ENCODE results near the gene IGSF3. TPM values are rescaled to one million over a fixed set of nuclear protein-coding genes. Genes with fewer than 3 reads are reported as not detected.

IGSF3 gene
- total RNA-seq, 2 experiments from 2014 or later = 0.08 to 0.22 TPM

GRCh38 chr1:116571215-116571919, 96.2 kb downstream of the IGSF3 start:
- peak in 2 of 14 experiments; percentile 59 for DNase-seq
- Mint-ChIP-seq H3K27me3 (peaks cover 4% of the 10 kb centered on the region), H3K27ac (peak overlapping the region; percentile 73), H3K4me1 (ENCODE audit: low read depth) (peaks cover 38% of the 10 kb centered on the region), H3K4me3 (peak overlapping the region; percentile 96), H3K9me3 (no peaks in the 10 kb centered on the region), H3K36me3 (ENCODE audit: low read depth) (peaks cover 7% of the 10 kb centered on the region)
- ATAC-seq (ENCODE audit: poor library complexity) = no peak
- Histone ChIP-seq H3K4me1 (ENCODE audit: insufficient read depth, low read length) (peaks cover 34% of the 10 kb centered on the region), H3K4me3 (ENCODE audit: low read length) (peak overlapping the region; percentile 96), H3K9me3 (ENCODE audit: control insufficient read depth in 1 of 2, insufficient read depth in 1 of 2, low read length in 2 of 2) (no peaks in the 10 kb centered on the region), H3K36me3 (ENCODE audit: insufficient read depth, low read length) (no peaks in the 10 kb centered on the region), H3K27ac (ENCODE audit: low read depth in 1 of 2, low read length in 2 of 2) (peak overlapping the region; percentile 47 to 72), H3K27me3 (ENCODE audit: control insufficient read depth in 1 of 2, insufficient read depth in 2 of 2, low read length in 2 of 2) (no peaks in the 10 kb centered on the region)
- POLR2A ChIA-PET = interaction anchor here (1.3 to 1.6 kb wide), 2 partner anchors 67 to 166 kb away, joined by 3 to 7 read pairs; no protein-coding TSS in a partner anchor
- intact Hi-C loops (cut with DNase I, micrococcal nuclease) = loop anchor here (2.0 to 10.0 kb wide), 8 partner anchors 64 to 793 kb away; partner anchors contain the start of gene MAN1A2 (in 1 of the 2)
- CTCF ChIA-PET = interaction anchor here (1.0 to 1.9 kb wide), 3 partner anchors 15 to 72 kb away, joined by 3 to 10 read pairs (median 6); no protein-coding TSS in a partner anchor
- no peak for TF ChIP-seq CTCF (IDR thresholded peaks at IDR 0.05)

DNA sequence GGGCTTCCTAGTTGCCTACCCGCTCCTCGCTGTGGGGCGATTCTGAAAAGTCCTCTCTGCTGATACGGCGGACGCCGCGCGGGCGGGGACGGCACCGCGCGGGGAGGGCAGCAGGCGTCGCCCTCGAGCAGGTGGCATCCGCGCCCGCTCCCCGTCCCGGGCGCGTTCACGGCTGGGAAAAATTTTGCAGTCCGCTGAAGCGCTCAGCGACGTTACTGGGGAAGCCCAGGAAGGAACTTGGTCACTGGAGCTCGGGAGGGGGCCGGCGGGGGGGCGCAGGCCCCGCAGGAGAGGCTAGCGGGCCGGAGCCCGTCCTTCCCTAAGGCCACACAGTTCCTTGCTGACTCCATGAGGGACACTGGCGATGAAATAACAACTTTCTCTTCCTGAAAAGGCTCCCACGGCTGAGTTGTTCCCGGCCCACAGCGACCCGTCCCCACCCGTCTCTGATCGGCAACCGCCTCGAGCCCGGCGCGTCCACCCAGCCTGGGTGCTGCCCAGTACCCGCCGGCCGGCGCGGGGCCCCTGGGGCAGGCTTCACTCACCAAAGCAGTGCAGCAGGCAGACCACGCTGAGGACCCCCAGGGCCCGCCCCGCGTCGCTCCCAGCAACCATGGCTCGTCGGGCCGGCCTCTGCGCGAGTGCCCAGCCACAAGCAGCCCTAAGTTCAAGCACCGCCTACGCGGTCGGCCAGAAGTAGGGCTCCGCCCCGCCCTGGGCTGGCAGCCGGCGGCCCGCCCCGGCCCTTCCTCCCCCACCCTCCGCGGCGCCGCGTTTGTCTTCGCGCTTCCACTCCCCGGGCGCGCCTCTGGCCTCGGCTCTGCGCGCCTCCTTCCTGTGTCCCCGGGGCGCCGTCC, 96.9 kb downstream of the IGSF3 start, which contains the start of gene CD58:
CD58 (minus strand) TSS at position 669 of the 857 bp plus-strand sequence; CDS start at position 615, 54 bp downstream.
- H3K4me3 ChIP-seq (ENCODE audit: low read length) = peak within 1 kb of the TSS; percentile 96
- peak; percentile 81 for ATAC-seq (ENCODE audit: poor library complexity)
- peaks cover 43% of the 10 kb centered on the region for H3K4me1 Mint-ChIP-seq (ENCODE audit: low read depth)

More for the DNA sequence above, 96.9 kb downstream of the IGSF3 start, which contains the start of gene CD58:
- Histone ChIP-seq H3K36me3 (ENCODE audit: insufficient read depth, low read length) (no peaks in the 10 kb centered on the region), H3K27me3 (ENCODE audit: control insufficient read depth in 1 of 2, insufficient read depth in 2 of 2, low read length in 2 of 2) (no peaks in the 10 kb centered on the region), H3K27ac (ENCODE audit: low read depth in 1 of 2, low read length in 2 of 2) (peak within 1 kb of the TSS; percentile 72 to 87), H3K9me3 (ENCODE audit: control insufficient read depth in 1 of 2, insufficient read depth in 1 of 2, low read length in 2 of 2) (no peaks in the 10 kb centered on the region), H3K4me1 (ENCODE audit: insufficient read depth, low read length) (peaks cover 34% of the 10 kb centered on the region)
- Mint-ChIP-seq H3K36me3 (ENCODE audit: low read depth) (peaks cover 7% of the 10 kb centered on the region), H3K4me3 (peak within 1 kb of the TSS; percentile 96), H3K9me3 (no peaks in the 10 kb centered on the region), H3K27ac (peak within 1 kb of the TSS; percentile 91), H3K27me3 (peaks cover 4% of the 10 kb centered on the region)
- DNase-seq = peak; percentile 52 to 91 (median 74)
- CTCF ChIA-PET = interaction anchor here (1.0 to 2.9 kb wide), 6 partner anchors 10 to 72 kb away, joined by 3 to 18 read pairs (median 5); no protein-coding TSS in a partner anchor
- peak; percentile 72 for TF ChIP-seq CTCF (IDR thresholded peaks at IDR 0.05)
- intact Hi-C loops (cut with DNase I, micrococcal nuclease) = loop anchor here (2.0 to 10.0 kb wide), 8 partner anchors 63 to 794 kb away; partner anchors contain the start of gene MAN1A2 (in 1 of the 2)
- POLR2A ChIA-PET = interaction anchor here (1.6 to 2.0 kb wide), 2 partner anchors 56 to 66 kb away, joined by 7 to 8 read pairs; no protein-coding TSS in a partner anchor
